Measurements from ENCODE around the gene USP3. TPM values are rescaled to one million over a fixed set of nuclear protein-coding genes. Genes with fewer than 3 reads are reported as not detected.
A peak's percentile ranks its signal among the peaks of the same experiment; 100 is the strongest.

Gene USP3
- total and polyA plus RNA-seq, 2 of the 13 experiments (the other 11 are each of a cell fraction or from before 2014, with no cell fraction given): 14.3 to 61.2 TPM

DNA sequence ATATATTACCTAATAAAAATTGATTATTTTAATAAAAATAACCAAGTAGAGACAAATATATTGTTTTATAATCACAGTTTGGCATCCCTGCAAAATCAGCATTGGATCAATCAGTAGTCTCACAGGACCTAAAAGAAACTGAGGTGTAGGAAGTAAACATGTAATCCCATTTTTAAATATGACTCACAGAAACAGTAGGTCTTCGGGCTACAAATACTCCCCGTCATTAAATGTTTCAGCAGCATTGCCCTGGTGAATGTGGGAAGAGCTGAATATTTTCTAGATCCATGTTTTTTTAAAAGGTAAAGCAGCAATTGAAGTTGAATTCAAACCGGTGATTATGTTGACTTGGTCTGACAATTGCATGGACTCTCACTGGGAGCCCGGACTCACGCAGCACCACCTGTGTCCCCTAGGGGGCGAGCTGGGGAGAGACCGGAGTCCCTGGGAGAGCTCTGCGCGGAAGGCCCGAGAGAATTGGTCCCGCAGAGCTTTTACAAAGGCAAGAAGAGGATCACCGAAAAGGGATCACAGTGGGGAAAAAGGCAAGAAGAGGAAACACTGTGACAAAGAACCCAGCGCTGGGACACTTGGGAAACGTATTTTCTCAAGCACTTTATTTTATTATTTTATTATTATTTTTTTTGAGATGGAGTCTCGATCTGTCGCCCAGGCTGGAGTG lies 17.2 kb upstream of the USP3 start (continued):
- TF ChIP-seq, protein P1, sequence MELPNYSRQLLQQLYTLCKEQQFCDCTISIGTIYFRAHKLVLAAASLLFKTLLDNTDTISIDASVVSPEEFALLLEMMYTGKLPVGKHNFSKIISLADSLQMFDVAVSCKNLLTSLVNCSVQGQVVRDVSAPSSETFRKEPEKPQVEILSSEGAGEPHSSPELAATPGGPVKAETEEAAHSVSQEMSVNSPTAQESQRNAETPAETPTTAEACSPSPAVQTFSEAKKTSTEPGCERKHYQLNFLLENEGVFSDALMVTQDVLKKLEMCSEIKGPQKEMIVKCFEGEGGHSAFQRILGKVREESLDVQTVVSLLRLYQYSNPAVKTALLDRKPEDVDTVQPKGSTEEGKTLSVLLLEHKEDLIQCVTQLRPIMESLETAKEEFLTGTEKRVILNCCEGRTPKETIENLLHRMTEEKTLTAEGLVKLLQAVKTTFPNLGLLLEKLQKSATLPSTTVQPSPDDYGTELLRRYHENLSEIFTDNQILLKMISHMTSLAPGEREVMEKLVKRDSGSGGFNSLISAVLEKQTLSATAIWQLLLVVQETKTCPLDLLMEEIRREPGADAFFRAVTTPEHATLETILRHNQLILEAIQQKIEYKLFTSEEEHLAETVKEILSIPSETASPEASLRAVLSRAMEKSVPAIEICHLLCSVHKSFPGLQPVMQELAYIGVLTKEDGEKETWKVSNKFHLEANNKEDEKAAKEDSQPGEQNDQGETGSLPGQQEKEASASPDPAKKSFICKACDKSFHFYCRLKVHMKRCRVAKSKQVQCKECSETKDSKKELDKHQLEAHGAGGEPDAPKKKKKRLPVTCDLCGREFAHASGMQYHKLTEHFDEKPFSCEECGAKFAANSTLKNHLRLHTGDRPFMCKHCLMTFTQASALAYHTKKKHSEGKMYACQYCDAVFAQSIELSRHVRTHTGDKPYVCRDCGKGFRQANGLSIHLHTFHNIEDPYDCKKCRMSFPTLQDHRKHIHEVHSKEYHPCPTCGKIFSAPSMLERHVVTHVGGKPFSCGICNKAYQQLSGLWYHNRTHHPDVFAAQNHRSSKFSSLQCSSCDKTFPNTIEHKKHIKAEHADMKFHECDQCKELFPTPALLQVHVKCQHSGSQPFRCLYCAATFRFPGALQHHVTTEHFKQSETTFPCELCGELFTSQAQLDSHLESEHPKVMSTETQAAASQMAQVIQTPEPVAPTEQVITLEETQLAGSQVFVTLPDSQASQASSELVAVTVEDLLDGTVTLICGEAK (IDR thresholded peaks at IDR 0.05): no peak
- TF ChIP-seq, protein P1 (CRISPR knock-in tag; IDR thresholded peaks at IDR 0.05): no peak
- TF ChIP-seq RBFOX2 (IDR thresholded peaks at IDR 0.05; ENCODE audit: low read depth, low read length) (no peak), NFRKB (IDR thresholded peaks at IDR 0.05) (no peak), SRSF1 (optimal IDR thresholded peaks at IDR 0.05; ENCODE audit: low read depth, low read length) (no peak), ZNF430 (CRISPR knock-in tag; IDR thresholded peaks at IDR 0.05) (no peak), ZNF569 (CRISPR knock-in tag; IDR thresholded peaks at IDR 0.05; ENCODE audit: borderline replicate concordance) (no peak), HOXA5 (CRISPR knock-in tag; IDR thresholded peaks at IDR 0.05) (peak; percentile 71; the same call in 1 of the 2 replicates), PHF5A (CRISPR knock-in tag; IDR thresholded peaks at IDR 0.05; ENCODE audit: low read depth, unreplicated experiment) (no peak), ZNF20 (CRISPR knock-in tag; IDR thresholded peaks at IDR 0.05) (no peak), NFYB (CRISPR knock-in tag; IDR thresholded peaks at IDR 0.05) (no peak), PAF1 (CRISPR knock-in tag; IDR thresholded peaks at IDR 0.05) (no peak), MED13 (CRISPR knock-in tag; IDR thresholded peaks at IDR 0.05) (no peak), MIXL1 (CRISPR knock-in tag; IDR thresholded peaks at IDR 0.05) (no peak)
- TF ChIP-seq, protein P2, sequence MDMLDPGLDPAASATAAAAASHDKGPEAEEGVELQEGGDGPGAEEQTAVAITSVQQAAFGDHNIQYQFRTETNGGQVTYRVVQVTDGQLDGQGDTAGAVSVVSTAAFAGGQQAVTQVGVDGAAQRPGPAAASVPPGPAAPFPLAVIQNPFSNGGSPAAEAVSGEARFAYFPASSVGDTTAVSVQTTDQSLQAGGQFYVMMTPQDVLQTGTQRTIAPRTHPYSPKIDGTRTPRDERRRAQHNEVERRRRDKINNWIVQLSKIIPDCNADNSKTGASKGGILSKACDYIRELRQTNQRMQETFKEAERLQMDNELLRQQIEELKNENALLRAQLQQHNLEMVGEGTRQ (IDR thresholded peaks at IDR 0.05; ENCODE audit: low read depth, low read length): no peak
- TF ChIP-seq, protein P2 (CRISPR knock-in tag; IDR thresholded peaks at IDR 0.05; ENCODE audit: borderline replicate concordance): no peak
- TF ChIP-seq, protein P3, sequence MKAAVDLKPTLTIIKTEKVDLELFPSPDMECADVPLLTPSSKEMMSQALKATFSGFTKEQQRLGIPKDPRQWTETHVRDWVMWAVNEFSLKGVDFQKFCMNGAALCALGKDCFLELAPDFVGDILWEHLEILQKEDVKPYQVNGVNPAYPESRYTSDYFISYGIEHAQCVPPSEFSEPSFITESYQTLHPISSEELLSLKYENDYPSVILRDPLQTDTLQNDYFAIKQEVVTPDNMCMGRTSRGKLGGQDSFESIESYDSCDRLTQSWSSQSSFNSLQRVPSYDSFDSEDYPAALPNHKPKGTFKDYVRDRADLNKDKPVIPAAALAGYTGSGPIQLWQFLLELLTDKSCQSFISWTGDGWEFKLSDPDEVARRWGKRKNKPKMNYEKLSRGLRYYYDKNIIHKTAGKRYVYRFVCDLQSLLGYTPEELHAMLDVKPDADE (CRISPR knock-in tag; IDR thresholded peaks at IDR 0.05): no peak

All from HepG2 (cell line).